ENCODE results near the gene CSNK1E.
A peak's percentile ranks its signal among the peaks of the same experiment; 100 is the strongest.

Gene CSNK1E

DNA sequence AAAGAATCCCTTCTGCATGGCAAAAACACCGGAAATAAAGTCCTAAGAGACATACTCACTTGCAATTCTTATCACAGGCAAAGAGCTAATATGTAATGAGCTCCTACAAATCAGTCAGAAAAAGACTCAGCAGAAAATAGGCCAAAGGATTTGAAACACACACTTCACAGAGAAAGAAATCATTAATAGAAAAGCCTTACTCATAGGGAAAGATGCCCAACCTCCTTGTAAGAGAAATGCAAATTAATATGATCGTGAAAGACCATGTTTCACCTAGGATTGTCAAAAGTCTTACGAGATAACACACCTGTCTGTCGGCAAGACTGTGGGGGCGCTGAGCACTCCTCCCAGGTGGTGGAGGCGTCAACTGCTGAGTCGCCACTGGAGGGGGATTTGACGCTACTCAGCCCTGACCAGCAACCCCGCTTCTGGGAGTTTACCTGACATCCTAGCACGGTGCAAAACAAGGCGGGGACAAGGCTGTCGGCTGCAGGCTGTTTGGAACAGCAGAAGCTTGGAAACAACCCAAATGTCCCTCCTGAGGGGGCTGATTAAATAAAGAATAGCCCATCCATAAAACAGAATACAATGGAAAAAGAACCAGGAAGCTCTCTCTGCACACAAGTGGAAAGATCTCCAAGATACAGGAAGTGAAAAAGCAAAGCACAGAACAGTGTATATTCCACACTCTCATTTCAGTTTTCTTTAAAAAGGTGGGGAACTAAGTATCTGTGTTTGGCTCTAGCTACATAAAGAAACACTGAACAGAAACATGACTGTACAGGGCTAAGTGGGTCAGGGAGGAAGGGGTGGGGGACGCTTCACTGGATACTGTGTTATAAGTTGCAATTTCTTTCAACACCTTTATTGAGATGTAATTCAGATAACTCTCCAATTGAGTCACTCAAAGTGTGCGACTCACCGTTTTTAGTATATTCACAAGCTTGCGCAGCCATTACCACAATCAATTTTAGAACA is 11.5 kb downstream of the CSNK1E start:
- DNase-seq = peak in 3 of 5 experiments; percentile 9 to 64 (median 58)

- DNase-seq = no peak
Observed at GRCh38 chr22:38304526-38304925, 12.7 kb downstream of the CSNK1E start.

- no peak for DNase-seq
Observed at GRCh38 chr22:38303974-38304373, 13.3 kb downstream of the CSNK1E start.

DNA sequence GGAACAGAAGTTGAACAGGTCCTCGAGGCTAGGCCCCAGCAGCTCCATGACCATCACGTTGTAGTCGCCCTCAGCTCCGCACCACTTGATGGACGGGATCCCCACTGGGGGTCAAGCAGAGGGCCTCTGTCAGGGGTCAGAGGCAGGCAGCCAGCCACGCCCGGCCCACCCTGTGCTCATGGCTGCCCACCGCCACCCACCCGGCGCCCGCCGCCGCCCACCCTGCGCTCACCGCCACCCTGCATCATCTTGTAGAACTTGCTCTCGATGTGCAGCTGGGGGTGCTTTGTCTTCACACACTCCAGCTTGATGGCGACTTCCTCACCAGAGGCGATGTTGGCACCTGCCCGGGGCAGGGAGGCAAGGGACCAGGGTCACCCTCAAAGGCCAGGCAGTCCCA is 14.3 kb downstream of the CSNK1E start:
- no peak for DNase-seq

DNA sequence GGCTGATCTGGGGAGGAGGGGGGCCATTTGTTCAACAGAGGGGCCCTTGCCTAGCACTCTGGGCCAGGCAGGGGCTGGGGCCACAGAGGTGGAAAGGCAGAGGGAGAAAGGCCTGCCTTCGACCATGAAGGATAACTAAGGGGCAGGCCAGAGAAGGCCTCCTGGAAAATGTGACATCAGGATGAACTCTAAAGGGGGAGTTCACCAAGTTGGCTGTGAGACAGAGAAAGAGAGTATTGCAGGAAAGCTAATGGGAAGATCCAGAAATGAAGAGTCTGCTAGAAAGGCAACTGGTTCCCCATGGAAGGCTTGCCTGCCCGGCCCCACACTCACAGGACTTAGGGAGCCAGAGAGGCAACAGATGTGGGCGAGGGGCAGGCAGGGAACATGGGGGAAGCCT is 16.3 kb downstream of the CSNK1E start:
- no peak for DNase-seq

DNA sequence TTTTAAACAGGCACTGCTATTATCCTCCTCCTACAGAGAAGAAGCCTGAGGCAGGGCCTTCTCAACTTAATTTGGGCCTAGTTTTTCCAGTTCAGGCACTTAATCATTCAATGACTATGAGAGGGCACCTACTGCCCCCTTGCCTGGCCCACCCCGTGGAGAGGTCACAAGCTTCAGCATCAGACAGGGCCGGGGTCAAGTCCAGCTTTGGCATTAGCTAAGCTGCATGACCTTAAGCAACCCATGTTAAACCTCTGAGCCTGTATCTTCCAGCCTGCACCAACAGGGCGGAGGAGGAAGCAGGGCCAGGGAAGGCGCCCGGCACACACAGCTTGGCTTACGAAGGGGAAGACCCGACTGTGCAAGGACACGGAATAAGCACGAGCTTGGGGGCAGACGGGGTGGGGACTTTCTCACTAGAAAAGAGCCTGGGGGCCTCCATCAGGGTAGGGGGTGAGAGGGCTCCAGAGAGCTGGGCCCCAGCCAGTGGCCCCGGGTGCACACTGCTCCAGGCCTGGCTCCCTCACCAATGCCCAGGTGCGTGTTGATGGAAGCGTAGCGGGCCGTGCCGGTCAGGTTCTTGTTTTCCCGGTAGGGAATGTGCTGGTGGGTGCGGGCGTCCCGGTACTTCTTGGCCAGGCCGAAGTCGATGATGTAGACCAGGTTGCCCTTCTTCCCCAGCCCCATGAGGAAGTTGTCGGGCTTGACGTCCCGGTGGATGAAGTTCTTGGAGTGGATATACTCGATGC is 16.9 kb downstream of the CSNK1E start:
- no peak for DNase-seq

DNA sequence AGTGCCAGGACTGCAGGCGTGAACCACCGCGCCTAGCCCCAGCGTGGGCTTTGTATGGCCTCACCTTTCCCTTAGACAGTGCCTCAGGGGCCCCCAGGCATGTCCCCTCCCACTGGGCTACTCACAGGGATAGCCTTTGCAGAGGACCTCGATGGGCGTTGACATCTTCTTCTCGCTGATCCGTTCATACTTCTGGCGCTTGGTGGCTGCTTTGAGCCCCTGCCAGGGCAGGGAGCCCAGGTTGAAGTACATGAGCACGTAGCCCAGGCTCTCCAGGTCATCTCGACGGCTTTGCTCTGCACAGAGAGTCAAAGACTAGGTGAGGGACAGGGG is 17.5 kb downstream of the CSNK1E start:
- no peak for DNase-seq

- peak in 3 of 5 experiments; percentile 17 to 38 (median 25) for DNase-seq
Observed at GRCh38 chr22:38298312-38299005, 18.8 kb downstream of the CSNK1E start.

- DNase-seq = no peak
Observed at GRCh38 chr22:38296372-38296771, 20.9 kb downstream of the CSNK1E start.

DNA sequence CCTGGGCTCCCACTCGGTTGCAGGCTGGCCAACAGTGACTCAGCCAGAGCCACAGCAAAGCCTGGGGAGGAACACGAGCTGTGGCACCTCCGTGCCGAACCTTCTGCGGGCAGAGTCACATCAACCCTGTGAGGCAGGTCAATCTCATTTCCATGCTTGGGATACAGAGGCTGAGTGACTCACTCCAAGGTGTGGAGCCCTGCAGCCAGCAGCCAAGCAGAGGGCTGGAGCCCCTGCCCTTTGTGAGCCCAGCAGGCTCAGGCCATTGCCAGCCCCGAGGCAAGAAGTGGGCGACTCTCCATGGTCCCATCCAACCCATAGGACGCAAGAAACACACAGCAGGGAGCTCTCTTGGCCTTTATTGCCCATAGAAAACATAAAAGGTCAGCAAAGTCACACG is 21.4 kb downstream of the CSNK1E start:
- no peak for DNase-seq

GRCh38 chr22:38295339-38295738 is 21.9 kb downstream of the CSNK1E start:
- DNase-seq = no peak

DNA sequence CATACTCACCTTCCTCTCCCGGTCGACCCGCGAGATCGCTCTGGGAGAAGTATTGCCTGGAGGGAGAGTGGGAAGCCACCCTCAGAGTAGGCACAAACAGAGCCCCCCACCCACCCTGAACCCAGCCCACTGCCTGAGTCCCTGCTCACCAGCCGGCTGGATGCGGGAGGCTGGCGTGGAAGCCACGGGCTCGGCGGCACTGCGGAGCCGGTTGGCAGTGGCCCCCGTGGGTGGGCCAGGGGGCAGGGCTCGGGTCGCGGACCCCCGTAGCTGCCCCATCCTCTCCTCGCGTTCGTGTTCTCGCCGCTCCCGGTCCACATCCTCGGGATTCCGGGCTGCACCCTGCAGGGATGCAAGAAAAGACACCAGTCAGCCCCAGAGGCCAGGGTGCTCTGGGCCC is 23.0 kb downstream of the CSNK1E start:
- DNase-seq = no peak

- no peak for DNase-seq
Observed at GRCh38 chr22:38292694-38293093, 24.5 kb downstream of the CSNK1E start.

DNA sequence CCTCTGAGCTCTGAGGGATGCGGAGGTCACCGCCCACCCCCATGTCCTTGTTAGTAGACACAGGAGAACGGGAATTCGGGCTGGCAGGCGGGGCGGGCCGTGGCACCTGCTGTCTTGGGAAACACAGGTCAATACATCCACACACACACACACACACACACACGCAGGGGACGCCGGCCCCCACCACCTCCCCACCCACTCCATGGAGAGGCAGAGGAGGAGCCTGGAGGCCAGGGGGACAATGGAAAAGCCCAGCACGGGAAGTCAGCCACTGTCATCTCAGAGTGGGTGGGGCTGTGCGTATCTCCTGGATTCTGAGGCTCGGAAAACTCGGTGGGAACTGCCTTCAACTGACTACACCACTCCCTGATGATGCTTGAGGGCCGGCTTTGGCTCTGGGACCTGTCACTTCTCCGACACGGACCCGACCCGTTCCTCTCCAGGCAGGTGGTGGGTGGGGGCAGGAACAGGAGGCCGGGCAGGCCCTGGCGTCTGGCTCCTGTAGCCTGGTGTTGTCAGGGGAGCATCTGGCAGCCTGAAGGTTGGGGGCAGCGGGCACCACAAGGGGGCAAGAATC is 25.9 kb downstream of the CSNK1E start:
- DNase-seq = no peak

GRCh38 chr22:38290347-38290746 is 26.9 kb downstream of the CSNK1E start:
- no peak for DNase-seq

DNA sequence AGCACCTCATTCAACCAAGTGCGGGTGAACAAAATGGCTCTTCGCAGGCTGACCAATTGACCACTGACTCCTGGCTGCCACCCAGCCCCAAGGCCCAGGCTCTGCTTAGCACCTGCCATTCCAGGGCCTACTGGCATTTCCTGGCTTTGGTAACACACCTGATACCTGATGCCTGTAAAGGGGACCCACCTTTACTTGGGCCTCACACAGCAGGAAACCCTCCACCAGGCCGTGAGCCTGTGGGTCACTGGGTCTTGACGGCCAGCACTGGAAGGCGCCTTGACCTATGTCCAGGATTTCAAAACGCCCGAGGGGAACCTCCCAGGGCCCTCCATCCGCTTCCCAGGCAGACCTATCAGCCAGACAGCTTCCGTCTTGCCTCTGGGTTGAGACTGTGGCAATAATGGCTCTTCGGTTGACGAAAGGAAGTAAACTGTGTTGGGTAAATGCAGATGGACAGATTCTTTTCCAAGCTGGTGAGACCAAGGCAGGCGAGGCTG is 27.6 kb downstream of the CSNK1E start:
- DNase-seq = no peak

- DNase-seq = no peak
Observed at GRCh38 chr22:38286915-38287669, 30.1 kb downstream of the CSNK1E start.

DNA sequence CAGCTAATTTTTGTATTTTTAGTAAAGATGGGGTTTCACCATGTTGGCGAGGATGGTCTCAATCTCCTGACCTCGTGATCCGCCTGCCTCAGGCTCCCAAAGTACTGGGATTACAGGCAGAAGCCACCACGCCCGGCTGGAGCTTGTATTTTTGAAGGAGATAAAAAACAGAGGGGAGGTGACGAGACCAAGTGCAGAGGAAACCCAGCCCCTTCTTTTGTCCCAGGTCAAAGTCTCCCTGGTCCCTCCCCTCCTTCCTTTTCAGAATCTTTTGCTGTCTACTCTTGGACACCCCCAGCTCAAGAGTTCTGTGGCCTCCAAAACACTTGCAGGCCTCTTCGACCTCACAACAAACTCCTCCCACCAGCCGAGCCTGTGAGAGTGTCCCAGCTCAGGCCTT is 32.2 kb downstream of the CSNK1E start:
- DNase-seq = no peak

DNA sequence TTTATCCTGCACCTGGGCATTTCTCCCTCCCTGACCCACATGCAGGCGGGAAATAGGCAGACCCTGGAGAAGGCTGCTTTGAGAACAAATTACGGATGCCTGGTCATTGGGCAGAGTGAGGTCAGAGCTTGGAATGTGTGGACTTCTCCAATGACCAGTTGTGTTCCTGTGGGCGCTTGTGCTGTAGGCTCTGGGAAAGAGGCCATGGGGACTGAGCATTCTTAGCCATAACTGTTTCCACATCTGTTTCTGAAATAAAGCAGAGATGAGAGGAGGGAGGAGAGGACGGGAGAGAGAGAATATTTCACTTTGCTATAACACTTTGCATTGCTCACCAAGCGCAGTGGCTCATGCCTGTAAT is 33.2 kb downstream of the CSNK1E start:
- DNase-seq = no peak

DNA sequence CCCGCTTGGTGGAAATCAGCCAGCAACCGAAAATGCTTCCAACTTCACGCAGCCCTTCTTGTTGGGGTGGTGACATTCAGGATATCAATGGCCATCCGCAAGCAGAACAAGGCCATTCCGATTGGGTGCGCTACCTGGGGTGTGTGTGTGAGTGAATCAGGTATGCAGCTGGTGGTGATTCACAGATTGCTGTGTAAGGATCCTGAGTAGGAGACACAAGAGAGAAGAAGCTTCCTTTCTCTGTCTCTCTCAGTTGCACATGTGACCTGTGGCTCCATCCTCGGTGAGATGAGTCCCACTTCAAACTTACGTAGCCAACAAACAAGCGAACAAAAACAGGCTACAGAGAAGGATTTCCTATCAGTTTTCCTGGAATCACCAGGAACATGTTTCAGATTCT is 34.8 kb downstream of the CSNK1E start:
- DNase-seq = no peak

DNA sequence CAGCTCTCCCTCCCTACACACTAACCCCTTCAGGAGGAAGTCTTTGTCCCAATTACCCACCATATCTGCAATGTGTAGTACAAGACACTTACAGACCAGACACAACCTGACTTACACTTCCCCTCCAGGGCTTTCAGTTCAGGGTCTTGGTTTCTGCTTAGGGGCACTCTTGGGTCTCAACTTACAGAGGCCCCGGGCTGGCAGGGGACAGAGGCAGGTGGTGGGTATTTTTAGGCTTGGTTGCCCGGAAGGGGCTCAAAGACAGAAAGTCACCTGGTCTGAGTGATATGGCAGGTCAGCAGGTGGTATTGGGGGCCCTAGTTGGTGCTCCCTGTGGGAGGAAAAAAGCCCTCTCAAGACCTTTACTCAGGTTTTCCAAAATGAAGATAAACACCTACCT is 41.1 kb downstream of the CSNK1E start:
- no peak for DNase-seq
